Vagina (tissue), 2 donors: ENCODE measurements around the gene UNC5B.

Experiments used
- POLR2A ChIP-seq, 2 donors: fragments of 450-650 bp; IDR thresholded peaks; one replicate each; pipeline ENCODE4 v1.6.1; 2017; ENCODE audit warnings: antibody characterized with exemption in 2 of 2, mild to moderate bottlenecking in 2 of 2, moderate library complexity in 2 of 2
- TF ChIP-seq, protein P1 (sequence below), 3 experiments: fragments of 450-650 bp in 2 of 3; fragments of 200-600 bp in 1 of 3; sonication (generic) in 1 of 3; IDR thresholded peaks; one replicate each; pipeline ENCODE4 v1.5.1; 2017 to 2019; ENCODE audit warnings: antibody characterized with exemption in 3 of 3, mild to moderate bottlenecking in 2 of 3, moderate library complexity in 2 of 3

- TF ChIP-seq, protein P1, sequence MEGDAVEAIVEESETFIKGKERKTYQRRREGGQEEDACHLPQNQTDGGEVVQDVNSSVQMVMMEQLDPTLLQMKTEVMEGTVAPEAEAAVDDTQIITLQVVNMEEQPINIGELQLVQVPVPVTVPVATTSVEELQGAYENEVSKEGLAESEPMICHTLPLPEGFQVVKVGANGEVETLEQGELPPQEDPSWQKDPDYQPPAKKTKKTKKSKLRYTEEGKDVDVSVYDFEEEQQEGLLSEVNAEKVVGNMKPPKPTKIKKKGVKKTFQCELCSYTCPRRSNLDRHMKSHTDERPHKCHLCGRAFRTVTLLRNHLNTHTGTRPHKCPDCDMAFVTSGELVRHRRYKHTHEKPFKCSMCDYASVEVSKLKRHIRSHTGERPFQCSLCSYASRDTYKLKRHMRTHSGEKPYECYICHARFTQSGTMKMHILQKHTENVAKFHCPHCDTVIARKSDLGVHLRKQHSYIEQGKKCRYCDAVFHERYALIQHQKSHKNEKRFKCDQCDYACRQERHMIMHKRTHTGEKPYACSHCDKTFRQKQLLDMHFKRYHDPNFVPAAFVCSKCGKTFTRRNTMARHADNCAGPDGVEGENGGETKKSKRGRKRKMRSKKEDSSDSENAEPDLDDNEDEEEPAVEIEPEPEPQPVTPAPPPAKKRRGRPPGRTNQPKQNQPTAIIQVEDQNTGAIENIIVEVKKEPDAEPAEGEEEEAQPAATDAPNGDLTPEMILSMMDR (IDR thresholded peaks at IDR 0.05) = no peak
- no peak for TF ChIP-seq POLR2A (IDR thresholded peaks at IDR 0.05)
Measured at GRCh38 chr10:71278691-71279588, 66.6 kb downstream of the UNC5B start.
